HepG2 (cell line): ENCODE measurements around the gene EEIG1. TPM values are rescaled to one million over a fixed set of nuclear protein-coding genes. Genes with fewer than 3 reads are reported as not detected.

Experiments used
- CBFB ChIP-seq: sonication (generic); formaldehyde crosslinking; IDR thresholded peaks from 2 replicates; pipeline ENCODE4 v1.4.0; 2020; ENCODE audit warnings: missing genetic modification reagents
- FOSL2 ChIP-seq: sonication (generic); formaldehyde crosslinking; IDR thresholded peaks from 2 replicates; pipeline ENCODE4 v1.4.0; 2020; ENCODE audit warnings: missing genetic modification reagents
- KDM2A ChIP-seq: sonication (generic); formaldehyde crosslinking; IDR thresholded peaks from 2 replicates; pipeline ENCODE4 v1.4.0; 2020; ENCODE audit warnings: low read depth, missing genetic modification reagents, borderline replicate concordance
- NCOA5 ChIP-seq: sonication (generic); formaldehyde crosslinking; IDR thresholded peaks from 2 replicates; pipeline ENCODE4 v1.4.0; 2020; ENCODE audit warnings: missing genetic modification reagents
- NFIC ChIP-seq: IDR thresholded peaks from 2 replicates; pipeline ENCODE4 v1.6.1; 2012; ENCODE audit warnings: mild to moderate bottlenecking, low read length, inconsistent platforms
- NONO ChIP-seq, 2 experiments: fragments of 450-650 bp in 1 of 2; sonication (generic) in 1 of 2; formaldehyde crosslinking in 1 of 2; IDR thresholded peaks in 1 of 2; conservative IDR thresholded peaks in 1 of 2; 2 replicates each; pipeline versions ENCODE4 v1.6.1 to v1.8.0; 2017 to 2022; ENCODE audit warnings: mild to moderate bottlenecking in 1 of 2, missing genetic modification reagents in 1 of 2, moderate library complexity in 1 of 2
- RBFOX2 ChIP-seq: fragments of 200-400 bp; formaldehyde crosslinking; IDR thresholded peaks from 2 replicates; pipeline ENCODE4 v1.6.1; 2017; ENCODE audit warnings: low read depth, mild to moderate bottlenecking, low read length
- REL ChIP-seq: sonication (generic); formaldehyde crosslinking; conservative IDR thresholded peaks from 2 replicates; pipeline ENCODE4 v1.8.0; 2022; ENCODE audit warnings: mild to moderate bottlenecking, missing genetic modification reagents, moderate library complexity
- ZC3H13 ChIP-seq: sonication (generic); formaldehyde crosslinking; IDR thresholded peaks from 2 replicates; pipeline ENCODE4 v1.8.1; 2023; ENCODE audit warnings: mild to moderate bottlenecking, missing genetic modification reagents, moderate library complexity
- ZNF136 ChIP-seq: sonication (generic); formaldehyde crosslinking; IDR thresholded peaks from 2 replicates; pipeline ENCODE4 v1.8.1; 2022; ENCODE audit warnings: low read depth, mild to moderate bottlenecking, moderate library complexity, missing genetic modification reagents
- ZNF230 ChIP-seq: sonication (generic); formaldehyde crosslinking; IDR thresholded peaks from 2 replicates; pipeline ENCODE4 v1.4.0; 2020; ENCODE audit warnings: mild to moderate bottlenecking, missing genetic modification reagents
- ZNF460 ChIP-seq: sonication (generic); formaldehyde crosslinking; IDR thresholded peaks from 2 replicates; pipeline ENCODE4 v1.5.1; 2020; ENCODE audit warnings: missing genetic modification reagents, mild to moderate bottlenecking, borderline replicate concordance
- polyA plus RNA-seq, 8 experiments: library from polyadenylated mRNA; depleted of rRNA in 3 of 8; stranded (reverse) in 7 of 8; unstranded in 1 of 8; fragments of >200 nt; fragmentation: Illumina TruSeq in 4 of 8; extraction: Trizol in 4 of 8; gene quantifications; 2 replicates each; pipeline versions ENCODE4 v1.2.1 to v1.2.3, GENCODE V29; 2011 to 2016; ENCODE audit warnings: low read depth in 4 of 8, missing spikeins in 1 of 8, mixed read lengths in 1 of 8; ENCODE audit not compliant: insufficient read depth in 1 of 8
- total RNA-seq, 5 experiments: library from RNA; depleted of rRNA; stranded (reverse); fragments of >200 nt; fragmentation: Illumina TruSeq; extraction: Trizol; gene quantifications; 2 replicates each; pipeline ENCODE4 v1.2.3, GENCODE V29; 2016; ENCODE audit warnings: low read depth in 1 of 5
- TF ChIP-seq, protein P1 (sequence below): sonication (generic); formaldehyde crosslinking; IDR thresholded peaks from 2 replicates; pipeline ENCODE4 v1.4.0; 2020; ENCODE audit warnings: mild to moderate bottlenecking, missing genetic modification reagents
- TF ChIP-seq, protein P2 (sequence below), 2 experiments: sonication (generic) in 1 of 2; formaldehyde crosslinking in 1 of 2; IDR thresholded peaks; 2 replicates each; pipeline versions ENCODE4 v1.4.0 to v1.6.1; 2016 to 2020; ENCODE audit warnings: borderline replicate concordance in 1 of 2, low read depth in 1 of 2, mild to moderate bottlenecking in 1 of 2, missing genetic modification reagents in 1 of 2
- TF ChIP-seq, protein P3 (sequence below): sonication (generic); formaldehyde crosslinking; IDR thresholded peaks from 2 replicates; pipeline ENCODE4 v1.5.0; 2020; ENCODE audit warnings: missing genetic modification reagents, mild to moderate bottlenecking, borderline replicate concordance
- TF ChIP-seq, protein P4 (sequence below): IDR thresholded peaks from 2 replicates; pipeline ENCODE4 v1.6.1; 2016; ENCODE audit warnings: low read depth, control low read depth
- TF ChIP-seq, protein P5 (sequence below), 2 experiments: sonication (generic) in 1 of 2; formaldehyde crosslinking in 1 of 2; IDR thresholded peaks; 2 replicates each; pipeline versions ENCODE4 v1.4.0 to v1.6.1; 2018 to 2020; ENCODE audit warnings: missing genetic modification reagents in 2 of 2, borderline replicate concordance in 1 of 2, low read depth in 1 of 2, mild to moderate bottlenecking in 1 of 2, missing biosample characterization in 1 of 2
- TF ChIP-seq, protein P6 (sequence below): sonication (generic); formaldehyde crosslinking; IDR thresholded peaks from 2 replicates; pipeline ENCODE4 v1.4.0; 2020; ENCODE audit warnings: low read depth, mild to moderate bottlenecking, missing genetic modification reagents

The EEIG1 gene
- total and polyA plus RNA-seq, 2 of the 13 experiments (the other 11 are each of a cell fraction or from before 2014, with no cell fraction given), result 16.6 to 25.2 TPM

DNA sequence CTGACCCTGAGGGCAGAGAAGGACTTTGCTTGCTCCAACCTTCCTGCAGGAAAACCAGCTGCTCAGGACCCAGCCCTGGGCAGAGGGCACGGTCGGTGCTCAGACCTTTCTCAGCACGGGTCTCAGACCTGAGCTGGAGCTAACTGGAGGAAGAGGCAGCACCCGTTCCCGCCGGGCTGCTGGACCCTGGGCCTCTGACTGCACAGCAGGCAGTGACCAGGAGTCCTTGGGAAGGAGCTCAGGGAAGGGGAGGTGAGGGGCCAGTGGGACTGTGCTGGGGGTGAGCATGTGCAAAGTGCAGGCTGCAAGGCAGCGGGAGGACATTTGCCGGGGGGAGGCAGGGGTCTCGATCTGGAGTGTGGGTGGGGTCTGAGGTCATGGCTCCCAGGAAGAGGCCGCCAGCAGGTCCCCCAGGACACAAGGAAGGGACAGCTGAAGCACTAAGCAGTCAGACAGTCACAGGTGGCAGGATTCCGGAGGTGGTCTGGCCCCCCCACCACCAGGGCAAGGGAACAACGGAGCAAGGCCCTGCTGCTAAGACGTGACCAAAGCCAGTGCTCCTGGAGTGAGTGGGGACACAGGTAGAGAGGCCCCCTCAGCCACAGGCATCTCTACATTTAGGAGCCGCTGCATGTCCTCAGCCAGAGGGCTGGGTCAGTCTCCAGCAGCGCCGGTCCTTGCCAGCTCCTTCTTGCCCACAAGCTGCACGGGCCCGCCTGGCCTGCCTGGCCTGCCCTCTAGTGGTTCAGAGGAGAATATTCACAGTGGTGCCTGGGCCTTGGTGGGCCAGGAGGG, 38.4 kb downstream of the EEIG1 start (continued):
- TF ChIP-seq ZNF230 (CRISPR knock-in tag) (no peak), NCOA5 (no peak), ZNF136 (CRISPR knock-in tag) (no peak), FOSL2 (0 out of 2 replicates have a peak, but pooled peaks have one; percentile 12), KDM2A (CRISPR knock-in tag) (peak; percentile 50; the same call in 1 of the 2 replicates), ZNF460 (CRISPR knock-in tag) (no peak), NFIC (no peak), NONO (IDR thresholded peaks at IDR 0.05) (no peak), NONO (CRISPR knock-in tag; conservative IDR thresholded peaks at IDR 0.05) (0 out of 2 replicates have a peak, but pooled peaks have one; percentile 19), RBFOX2 (peak; percentile 73), ZC3H13 (CRISPR knock-in tag) (peak; percentile 29; the same call in 1 of the 2 replicates), CBFB (no peak), REL (CRISPR knock-in tag) (no peak)
- TF ChIP-seq, protein P1, sequence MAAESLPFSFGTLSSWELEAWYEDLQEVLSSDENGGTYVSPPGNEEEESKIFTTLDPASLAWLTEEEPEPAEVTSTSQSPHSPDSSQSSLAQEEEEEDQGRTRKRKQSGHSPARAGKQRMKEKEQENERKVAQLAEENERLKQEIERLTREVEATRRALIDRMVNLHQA (CRISPR knock-in tag), result no peak
- TF ChIP-seq, protein P2, sequence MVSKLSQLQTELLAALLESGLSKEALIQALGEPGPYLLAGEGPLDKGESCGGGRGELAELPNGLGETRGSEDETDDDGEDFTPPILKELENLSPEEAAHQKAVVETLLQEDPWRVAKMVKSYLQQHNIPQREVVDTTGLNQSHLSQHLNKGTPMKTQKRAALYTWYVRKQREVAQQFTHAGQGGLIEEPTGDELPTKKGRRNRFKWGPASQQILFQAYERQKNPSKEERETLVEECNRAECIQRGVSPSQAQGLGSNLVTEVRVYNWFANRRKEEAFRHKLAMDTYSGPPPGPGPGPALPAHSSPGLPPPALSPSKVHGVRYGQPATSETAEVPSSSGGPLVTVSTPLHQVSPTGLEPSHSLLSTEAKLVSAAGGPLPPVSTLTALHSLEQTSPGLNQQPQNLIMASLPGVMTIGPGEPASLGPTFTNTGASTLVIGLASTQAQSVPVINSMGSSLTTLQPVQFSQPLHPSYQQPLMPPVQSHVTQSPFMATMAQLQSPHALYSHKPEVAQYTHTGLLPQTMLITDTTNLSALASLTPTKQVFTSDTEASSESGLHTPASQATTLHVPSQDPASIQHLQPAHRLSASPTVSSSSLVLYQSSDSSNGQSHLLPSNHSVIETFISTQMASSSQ (IDR thresholded peaks at IDR 0.05; ENCODE audit: low read depth), result no peak
- TF ChIP-seq, protein P2 (CRISPR knock-in tag; IDR thresholded peaks at IDR 0.05; ENCODE audit: borderline replicate concordance), result no peak
- TF ChIP-seq, protein P3, sequence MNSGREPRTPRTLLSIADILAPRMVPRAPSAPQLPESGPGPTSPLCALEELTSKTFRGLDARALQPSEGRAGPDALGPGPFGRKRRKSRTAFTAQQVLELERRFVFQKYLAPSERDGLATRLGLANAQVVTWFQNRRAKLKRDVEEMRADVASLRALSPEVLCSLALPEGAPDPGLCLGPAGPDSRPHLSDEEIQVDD (CRISPR knock-in tag), result 0 out of 2 replicates have a peak, but pooled peaks have one; percentile 10
- TF ChIP-seq, protein P4, sequence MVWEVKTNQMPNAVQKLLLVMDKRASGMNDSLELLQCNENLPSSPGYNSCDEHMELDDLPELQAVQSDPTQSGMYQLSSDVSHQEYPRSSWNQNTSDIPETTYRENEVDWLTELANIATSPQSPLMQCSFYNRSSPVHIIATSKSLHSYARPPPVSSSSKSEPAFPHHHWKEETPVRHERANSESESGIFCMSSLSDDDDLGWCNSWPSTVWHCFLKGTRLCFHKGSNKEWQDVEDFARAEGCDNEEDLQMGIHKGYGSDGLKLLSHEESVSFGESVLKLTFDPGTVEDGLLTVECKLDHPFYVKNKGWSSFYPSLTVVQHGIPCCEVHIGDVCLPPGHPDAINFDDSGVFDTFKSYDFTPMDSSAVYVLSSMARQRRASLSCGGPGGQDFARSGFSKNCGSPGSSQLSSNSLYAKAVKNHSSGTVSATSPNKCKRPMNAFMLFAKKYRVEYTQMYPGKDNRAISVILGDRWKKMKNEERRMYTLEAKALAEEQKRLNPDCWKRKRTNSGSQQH (CRISPR knock-in tag), result no peak
- TF ChIP-seq, protein P5, sequence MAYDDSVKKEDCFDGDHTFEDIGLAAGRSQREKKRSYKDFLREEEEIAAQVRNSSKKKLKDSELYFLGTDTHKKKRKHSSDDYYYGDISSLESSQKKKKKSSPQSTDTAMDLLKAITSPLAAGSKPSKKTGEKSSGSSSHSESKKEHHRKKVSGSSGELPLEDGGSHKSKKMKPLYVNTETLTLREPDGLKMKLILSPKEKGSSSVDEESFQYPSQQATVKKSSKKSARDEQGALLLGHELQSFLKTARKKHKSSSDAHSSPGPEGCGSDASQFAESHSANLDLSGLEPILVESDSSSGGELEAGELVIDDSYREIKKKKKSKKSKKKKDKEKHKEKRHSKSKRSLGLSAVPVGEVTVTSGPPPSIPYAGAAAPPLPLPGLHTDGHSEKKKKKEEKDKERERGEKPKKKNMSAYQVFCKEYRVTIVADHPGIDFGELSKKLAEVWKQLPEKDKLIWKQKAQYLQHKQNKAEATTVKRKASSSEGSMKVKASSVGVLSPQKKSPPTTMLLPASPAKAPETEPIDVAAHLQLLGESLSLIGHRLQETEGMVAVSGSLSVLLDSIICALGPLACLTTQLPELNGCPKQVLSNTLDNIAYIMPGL (CRISPR knock-in tag; IDR thresholded peaks at IDR 0.05; ENCODE audit: borderline replicate concordance in 1 of 2, low read depth in 1 of 2), result no peak; a peak in 1 of 4 replicates
- TF ChIP-seq, protein P6, sequence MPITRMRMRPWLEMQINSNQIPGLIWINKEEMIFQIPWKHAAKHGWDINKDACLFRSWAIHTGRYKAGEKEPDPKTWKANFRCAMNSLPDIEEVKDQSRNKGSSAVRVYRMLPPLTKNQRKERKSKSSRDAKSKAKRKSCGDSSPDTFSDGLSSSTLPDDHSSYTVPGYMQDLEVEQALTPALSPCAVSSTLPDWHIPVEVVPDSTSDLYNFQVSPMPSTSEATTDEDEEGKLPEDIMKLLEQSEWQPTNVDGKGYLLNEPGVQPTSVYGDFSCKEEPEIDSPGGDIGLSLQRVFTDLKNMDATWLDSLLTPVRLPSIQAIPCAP (CRISPR knock-in tag), result no peak
